B cell (primary cell): ENCODE results near the gene CRY2. TPM values are rescaled to one million over a fixed set of nuclear protein-coding genes. Genes with fewer than 3 reads are reported as not detected.

Source experiments
- ATAC-seq: fragments of 200-7000 bp; cut with Tn5 transposase; one replicate; pipeline ENCODE4 v1.10.0; 2021; ENCODE audit warnings: low read depth, mild to moderate bottlenecking, moderate number of reproducible peaks, moderate library complexity
- CTCF ChIA-PET: fragments of 350-600 bp; sonication (Branson Sonifier 250); formaldehyde crosslinking; loops from one replicate; lab custom pipeline; 2021; ENCODE audit warnings: antibody characterized with exemption, inconsistent platforms; lab: Charles Lee
- POLR2A ChIA-PET: fragments of 350-600 bp; sonication (Branson Sonifier 250); formaldehyde crosslinking; loops from one replicate; lab custom pipeline; 2021; ENCODE audit warnings: antibody characterized with exemption; lab: Charles Lee
- DNase-seq: peaks from one replicate; pipeline ENCODE4 v3.0.0; 2013
- H2AFZ ChIP-seq: 2 replicates; pipeline ENCODE4 v1.6.1; 2012; ENCODE audit warnings: mild to moderate bottlenecking, low read depth, low read length; ENCODE audit not compliant: insufficient read depth, poor library complexity, severe bottlenecking
- H3K27ac ChIP-seq, 2 donors: 1 replicate in 1 of 2; 2 replicates in 1 of 2; pipeline ENCODE4 v1.5.1; 2012 to 2013; ENCODE audit warnings: low read length in 2 of 2, mild to moderate bottlenecking in 2 of 2, moderate library complexity in 1 of 2
- H3K27me3 ChIP-seq, 4 experiments: fragments of 200-600 bp in 1 of 4; sonication (generic) in 1 of 4; replicated peaks in 1 of 4; 1 replicate in 2 of 4; 2 replicates in 2 of 4; pipeline versions ENCODE4 v1.6.1 to v1.7.0; 2013 to 2016; ENCODE audit warnings: low read length in 3 of 4, mild to moderate bottlenecking in 2 of 4, mixed read lengths in 1 of 4, moderate library complexity in 1 of 4; ENCODE audit not compliant: insufficient read depth in 4 of 4, control insufficient read depth in 3 of 4; ENCODE audit errors: control extremely low read depth in 1 of 4
- H3K36me3 ChIP-seq, 2 experiments: replicated peaks in 1 of 2; 1 replicate in 1 of 2; 2 replicates in 1 of 2; pipeline versions ENCODE4 v1.6.1 to v1.7.1; 2013; ENCODE audit warnings: low read length in 1 of 2; ENCODE audit not compliant: insufficient read depth in 2 of 2, control insufficient read depth in 1 of 2; ENCODE audit errors: control extremely low read depth in 1 of 2, extremely low read depth in 1 of 2
- H3K4me1 ChIP-seq, 2 donors: fragments of 200-600 bp in 1 of 2; sonication (generic) in 1 of 2; 1 replicate in 1 of 2; 2 replicates in 1 of 2; pipeline versions ENCODE4 v1.5.1 to v1.6.1; 2013 to 2017; ENCODE audit warnings: low read length in 2 of 2; ENCODE audit not compliant: control insufficient read depth in 2 of 2, insufficient read depth in 2 of 2
- H3K4me2 ChIP-seq: replicated peaks from 2 replicates; pipeline ENCODE3; 2012; ENCODE audit warnings: mild to moderate bottlenecking, low read depth, low read length; ENCODE audit not compliant: poor library complexity, severe bottlenecking
- H3K4me3 ChIP-seq, 5 experiments: fragments of 200-600 bp in 1 of 5; sonication (generic) in 1 of 5; 1 replicate in 3 of 5; 2 replicates in 2 of 5; pipeline versions ENCODE4 v1.5.1 to v1.7.0; 2011 to 2016; ENCODE audit warnings: low read length in 4 of 5, mild to moderate bottlenecking in 4 of 5, low read depth in 2 of 5, control low read depth in 1 of 5, moderate library complexity in 1 of 5; ENCODE audit not compliant: insufficient read depth in 1 of 5; ENCODE audit errors: control extremely low read depth in 1 of 5, extremely low read depth in 1 of 5
- H3K79me2 ChIP-seq: fragments of 200-600 bp; sonication (generic); one replicate; pipeline ENCODE4 v1.6.0; 2016; ENCODE audit warnings: low read length; ENCODE audit not compliant: control insufficient read depth, insufficient read depth
- H3K9ac ChIP-seq: fragments of 200-600 bp; sonication (generic); 2 replicates; pipeline ENCODE4 v1.6.1; 2017; ENCODE audit warnings: mild to moderate bottlenecking, low read length, moderate library complexity
- H3K9me3 ChIP-seq, 3 donors: one replicate each; pipeline versions ENCODE4 v1.6.1 to v1.7.1; 2013; ENCODE audit warnings: low read length in 2 of 3; ENCODE audit not compliant: control insufficient read depth in 2 of 3, insufficient read depth in 1 of 3; ENCODE audit errors: control extremely low read depth in 1 of 3
- H4K20me1 ChIP-seq: 2 replicates; pipeline ENCODE4 v1.6.0; 2012; ENCODE audit warnings: mild to moderate bottlenecking, low read length; ENCODE audit not compliant: insufficient read depth, control insufficient read depth, poor library complexity, severe bottlenecking
- H3K27ac Mint-ChIP-seq: one replicate; pipeline ENCODE4 v1.8.0; 2021; ENCODE audit warnings: mixed read lengths
- H3K27me3 Mint-ChIP-seq: one replicate; pipeline ENCODE4 v1.8.0; 2021; ENCODE audit warnings: mixed read lengths
- H3K4me1 Mint-ChIP-seq: one replicate; pipeline ENCODE4 v1.8.0; 2021; ENCODE audit warnings: mixed read lengths
- H3K4me3 Mint-ChIP-seq: one replicate; pipeline ENCODE4 v1.8.0; 2021; ENCODE audit warnings: mixed read lengths
- H3K9me3 Mint-ChIP-seq: one replicate; pipeline ENCODE4 v1.8.0; 2022; ENCODE audit warnings: mixed read lengths; ENCODE audit not compliant: insufficient read depth
- CTCF ChIP-seq: fragments of 200-600 bp; IDR thresholded peaks from one replicate; pipeline ENCODE4 v1.8.0; 2022; ENCODE audit warnings: antibody characterized with exemption, mild to moderate bottlenecking
- EZH2 ChIP-seq: IDR thresholded peaks from 2 replicates; pipeline ENCODE4 v1.6.1; 2012; ENCODE audit warnings: borderline replicate concordance, low read depth, mild to moderate bottlenecking, moderate library complexity, low read length; ENCODE audit not compliant: insufficient read depth, poor library complexity, severe bottlenecking
- WGBS: methylation state at CpG from one replicate; pipeline ENCODE4 v1.1.5; 2013; ENCODE audit warnings: missing lambda C conversion rate; ENCODE audit not compliant: insufficient coverage; 5-methylcytosine and 5-hydroxymethylcytosine counted together
- intact Hi-C: fragments of 100-400 bp; cut with micrococcal nuclease; formaldehyde crosslinking; loops from one replicate; pipeline ENCODE4 v1.10.0; 2022
- polyA plus RNA-seq: library from polyadenylated mRNA; depleted of rRNA; stranded (reverse); fragments of >200 nt; gene quantifications from 2 replicates; pipeline ENCODE4 v1.2.3, GENCODE V29; 2012
- total RNA-seq, 2 donors: library from RNA; stranded (reverse); fragments of 120-200 nt in 1 of 2; gene quantifications; 1 replicate in 1 of 2; 2 replicates in 1 of 2; pipeline versions ENCODE4 v1.2.3 to v1.2.4, GENCODE V29; 2013 to 2022

Gene CRY2
- total and polyA plus RNA-seq, 2 donors (not counting 1 experiment from before 2014, with no cell fraction given), result 20.4 to 65.1 TPM

- Mint-ChIP-seq H3K9me3 (no peaks in the 10 kb centered on the region), H3K27ac (no peak overlapping the region), H3K27me3 (no peaks in the 10 kb centered on the region), H3K4me1 (no peaks in the 10 kb centered on the region), H3K4me3 (no peak overlapping the region)
- H3K4me1 ChIP-seq, result no peaks in the 10 kb centered on the region
- no peaks in the 10 kb centered on the region for H4K20me1 ChIP-seq
- DNase-seq, result no peak
- POLR2A ChIA-PET, result no interaction called here
- no peak for ATAC-seq
- no peaks in the 10 kb centered on the region for H3K27me3 ChIP-seq
- no peak overlapping the region for H3K4me3 ChIP-seq
- intact Hi-C loops, result no loop called here
- no peak overlapping the region for H3K4me2 ChIP-seq
- peaks cover 0 to 57% of the 10 kb centered on the region in 2 experiments for H3K36me3 ChIP-seq
- no peaks in the 10 kb centered on the region for H3K9me3 ChIP-seq
- no peaks in the 10 kb centered on the region for H3K79me2 ChIP-seq
- H2AFZ ChIP-seq, result no peak overlapping the region
- CTCF ChIA-PET, result interaction anchor here (1.0 kb wide), 1 partner anchor 131 kb away, joined by 3 read pairs; no protein-coding TSS in a partner anchor
- no peak overlapping the region for H3K27ac ChIP-seq
- TF ChIP-seq EZH2 (no peak), CTCF (no peak)
- no peak overlapping the region for H3K9ac ChIP-seq
- 100% methylated on average over 3 of the region's 3 CpGs for WGBS
Measured at GRCh38 chr11:45877845-45878244, 30.6 kb downstream of the CRY2 start.

GRCh38 chr11:45879803-45880686, 32.8 kb downstream of the CRY2 start:
- no peaks in the 10 kb centered on the region for H3K79me2 ChIP-seq
- H4K20me1 ChIP-seq, result peaks cover 11% of the 10 kb centered on the region
- no peak overlapping the region for H3K4me3 Mint-ChIP-seq
- no peak overlapping the region for H3K9ac ChIP-seq
- H3K4me1 ChIP-seq, result peaks cover 3 to 4% of the 10 kb centered on the region in 2 donors
- no peak overlapping the region for H2AFZ ChIP-seq
- DNase-seq (no peak), ATAC-seq (no peak)
- H3K4me2 ChIP-seq, result no peak overlapping the region
- H3K36me3 ChIP-seq, result peaks cover 0 to 44% of the 10 kb centered on the region in 2 experiments
- no peaks in the 10 kb centered on the region for H3K27me3 Mint-ChIP-seq
- H3K27ac Mint-ChIP-seq, result no peak overlapping the region
- H3K4me1 Mint-ChIP-seq, result peaks cover 8% of the 10 kb centered on the region
- CTCF ChIA-PET, result interaction anchor here (0.6 to 1.2 kb wide), 2 partner anchors 8 to 85 kb away, joined by 3 read pairs; no protein-coding TSS in a partner anchor
- 94% methylated on average over 4 of the region's 7 CpGs for WGBS
- H3K9me3 ChIP-seq, result no peaks in the 10 kb centered on the region
- no peak overlapping the region for H3K27ac ChIP-seq
- no peak overlapping the region for H3K4me3 ChIP-seq
- no peaks in the 10 kb centered on the region for H3K9me3 Mint-ChIP-seq
- POLR2A ChIA-PET, result no interaction called here
- H3K27me3 ChIP-seq, result peaks cover 0 to 4% (median 0%) of the 10 kb centered on the region in 4 experiments
- TF ChIP-seq EZH2, result no peak
- TF ChIP-seq CTCF, result no peak
- intact Hi-C loops, result no loop called here
